Body of pancreas (tissue), 4 donors: Measurements from ENCODE around the gene FURIN.

Experiments used
- CTCF ChIP-seq, 7 experiments: fragments of 450-650 bp in 4 of 7; fragments of 200-600 bp in 3 of 7; sonication (generic) in 3 of 7; IDR thresholded peaks; one replicate each; pipeline ENCODE4 v1.5.1; 2016 to 2019; ENCODE audit warnings: antibody characterized with exemption in 7 of 7
- POLR2A ChIP-seq, 3 donors: fragments of 450-650 bp; IDR thresholded peaks; one replicate each; pipeline ENCODE4 v1.6.1; 2016; ENCODE audit warnings: antibody characterized with exemption in 3 of 3, mild to moderate bottlenecking in 2 of 3

- TF ChIP-seq POLR2A (IDR thresholded peaks at IDR 0.05) = peak; percentile 51 to 78 (median 75)
- peak; percentile 56 to 96 (median 84) for TF ChIP-seq CTCF (IDR thresholded peaks at IDR 0.05)
Measured at GRCh38 chr15:90902040-90902839, 33.9 kb downstream of the FURIN start.
